Choroid plexus epithelial cell (primary cell): Measurements from ENCODE around the gene AVPI1.
"Not testable (repeated sequence)": the region's sequence is repeated elsewhere in the genome, so short reads cannot be mapped to it uniquely, and the experiment has no call there.

ENCODE experiments used
- DNase-seq: peaks from one replicate; pipeline ENCODE4 v3.0.0-alpha.2; 2010; ENCODE audit warnings: low read depth
- H3K4me3 ChIP-seq: 2 replicates; pipeline ENCODE4 v1.5.1; 2011; ENCODE audit warnings: low read depth, mild to moderate bottlenecking, control low read depth, low read length, moderate library complexity
- TF ChIP-seq, protein P1 (sequence below): conservative IDR thresholded peaks from 2 replicates; pipeline ENCODE4 v1.5.1; 2011; ENCODE audit warnings: low read depth, mild to moderate bottlenecking, control low read depth, inconsistent platforms, low read length, moderate library complexity

AVPI1 gene

DNA sequence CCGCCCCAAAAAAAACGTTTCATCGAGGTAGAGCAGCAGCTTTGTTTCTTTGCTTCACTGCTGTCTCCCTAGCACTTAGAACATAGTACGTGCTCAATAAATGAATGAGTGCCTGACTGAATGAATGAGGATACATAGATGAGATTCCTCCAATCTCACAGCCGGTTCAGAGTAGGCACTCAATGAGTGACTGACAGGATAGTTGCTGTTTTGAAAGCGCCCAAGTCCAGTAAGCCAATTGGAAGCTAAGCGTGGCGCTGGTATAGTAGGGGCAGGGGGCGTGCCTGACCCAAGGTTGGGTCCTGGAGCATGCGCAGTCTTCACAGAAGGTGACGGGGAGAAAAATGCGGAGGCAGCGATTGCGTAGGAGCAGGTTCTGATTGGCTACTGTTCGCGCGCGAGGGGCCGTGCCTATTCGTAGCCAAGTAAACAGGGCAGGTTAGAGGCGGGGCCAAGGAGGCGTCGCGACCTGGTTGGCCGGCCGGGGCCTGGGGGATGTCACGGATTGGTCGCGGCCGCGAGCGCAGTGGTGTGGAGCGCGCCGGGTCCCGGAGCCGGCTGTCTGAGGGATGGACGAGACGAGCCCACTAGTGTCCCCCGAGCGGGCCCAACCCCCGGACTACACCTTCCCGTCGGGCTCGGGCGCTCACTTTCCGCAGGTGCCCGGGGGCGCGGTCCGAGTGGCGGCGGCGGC, 46.7 kb downstream of the AVPI1 start, which contains the start of gene PI4K2A:
TSS of gene PI4K2A (plus strand) at position 498 of the 694 bp plus-strand sequence. CDS start at position 570, 72 bp downstream.
- peak; percentile 100 for DNase-seq
- TF ChIP-seq, protein P1, sequence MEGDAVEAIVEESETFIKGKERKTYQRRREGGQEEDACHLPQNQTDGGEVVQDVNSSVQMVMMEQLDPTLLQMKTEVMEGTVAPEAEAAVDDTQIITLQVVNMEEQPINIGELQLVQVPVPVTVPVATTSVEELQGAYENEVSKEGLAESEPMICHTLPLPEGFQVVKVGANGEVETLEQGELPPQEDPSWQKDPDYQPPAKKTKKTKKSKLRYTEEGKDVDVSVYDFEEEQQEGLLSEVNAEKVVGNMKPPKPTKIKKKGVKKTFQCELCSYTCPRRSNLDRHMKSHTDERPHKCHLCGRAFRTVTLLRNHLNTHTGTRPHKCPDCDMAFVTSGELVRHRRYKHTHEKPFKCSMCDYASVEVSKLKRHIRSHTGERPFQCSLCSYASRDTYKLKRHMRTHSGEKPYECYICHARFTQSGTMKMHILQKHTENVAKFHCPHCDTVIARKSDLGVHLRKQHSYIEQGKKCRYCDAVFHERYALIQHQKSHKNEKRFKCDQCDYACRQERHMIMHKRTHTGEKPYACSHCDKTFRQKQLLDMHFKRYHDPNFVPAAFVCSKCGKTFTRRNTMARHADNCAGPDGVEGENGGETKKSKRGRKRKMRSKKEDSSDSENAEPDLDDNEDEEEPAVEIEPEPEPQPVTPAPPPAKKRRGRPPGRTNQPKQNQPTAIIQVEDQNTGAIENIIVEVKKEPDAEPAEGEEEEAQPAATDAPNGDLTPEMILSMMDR, result no peak
- peak within 1 kb of the TSS; percentile 81 for H3K4me3 ChIP-seq

DNA sequence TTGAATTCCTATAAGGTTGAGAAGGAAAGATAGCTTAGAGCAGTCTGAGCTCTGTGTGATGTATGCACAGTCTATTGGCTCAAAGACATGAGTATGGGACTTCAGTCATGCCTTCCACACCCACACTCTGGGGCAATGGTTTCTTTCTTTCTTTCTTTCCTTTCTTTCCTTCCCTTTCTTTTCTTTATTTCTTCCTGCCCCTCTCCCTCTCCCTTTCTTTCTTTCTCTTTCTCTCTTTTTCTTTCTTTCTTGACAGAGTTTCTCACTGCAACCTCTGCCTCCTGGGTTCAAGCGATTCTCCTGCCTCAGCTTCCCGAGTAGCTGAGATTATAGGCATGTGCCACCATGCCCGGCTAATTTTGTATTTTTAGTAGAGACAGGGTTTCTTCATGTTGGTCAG, 48.0 kb downstream of the AVPI1 start:
- DNase-seq, H3K4me3 ChIP-seq: not testable (repeated sequence)

DNA sequence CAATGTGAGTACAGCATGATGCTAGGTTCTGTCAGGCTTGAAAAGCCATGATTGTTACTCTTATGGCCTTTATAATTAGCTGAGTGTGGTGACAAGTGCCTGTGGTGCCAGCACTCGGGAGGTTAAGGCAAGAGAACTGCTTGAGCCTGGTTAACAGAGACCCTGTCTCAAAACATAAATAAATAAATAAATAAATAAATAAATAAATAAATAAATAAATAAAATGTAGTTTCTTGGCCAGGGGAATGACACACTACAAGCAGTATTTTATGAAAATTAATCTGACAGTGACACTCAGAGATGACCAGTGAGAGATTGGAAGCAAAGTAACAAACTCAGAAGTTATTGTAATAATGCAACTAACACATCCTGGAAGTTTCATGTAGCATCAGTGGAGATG, 51.5 kb downstream of the AVPI1 start:
- no peak for DNase-seq
- TF ChIP-seq, protein P1, result no peak
- no peak overlapping the region for H3K4me3 ChIP-seq

- H3K4me3 ChIP-seq, result peak overlapping the region; percentile 95
- TF ChIP-seq, protein P1, result peak; percentile 16
- DNase-seq, result peak; percentile 7
Measured at GRCh38 chr10:97633921-97634320, 53.1 kb downstream of the AVPI1 start.

- peak within 1 kb of the TSS; percentile 95 for H3K4me3 ChIP-seq
- TF ChIP-seq, protein P1, result no peak
- DNase-seq, result peak; percentile 92
Measured at GRCh38 chr10:97632949-97633884, 53.8 kb downstream of the AVPI1 start, which contains the start of gene MORN4. Gene MORN4, minus strand, starts transcription at chr10:97633500. Its CDS starts 13,847 bp downstream, at chr10:97619653.

DNA sequence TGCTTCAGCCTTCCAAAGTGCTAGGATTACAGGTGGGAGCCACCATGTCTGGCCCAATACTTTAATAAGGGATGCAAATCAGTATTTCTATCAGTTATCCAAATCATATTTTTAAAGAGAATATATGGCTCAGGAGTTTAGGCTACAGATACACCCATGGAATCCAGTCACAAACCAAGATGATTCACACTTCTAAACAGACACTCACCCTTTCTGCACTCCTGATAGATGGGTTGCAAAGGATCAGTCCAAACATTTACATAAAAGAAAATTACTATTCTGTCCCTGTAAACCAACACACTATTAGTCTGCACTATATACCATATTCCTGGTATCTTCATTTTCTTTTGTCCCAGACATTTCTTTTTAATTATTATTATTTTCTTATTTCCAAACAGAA, 55.9 kb downstream of the AVPI1 start:
- TF ChIP-seq, protein P1, result no peak
- no peak for DNase-seq
- no peak overlapping the region for H3K4me3 ChIP-seq

- DNase-seq, result no peak
- H3K4me3 ChIP-seq, result no peak overlapping the region
- TF ChIP-seq, protein P1, result no peak
Measured at GRCh38 chr10:97629289-97629688, 57.8 kb downstream of the AVPI1 start.
